ENCODE results near the gene RBPJL. TPM values are rescaled to one million over a fixed set of nuclear protein-coding genes. Genes with fewer than 3 reads are reported as not detected.
A peak's percentile ranks its signal among the peaks of the same experiment; 100 is the strongest.

RBPJL gene
- total and polyA plus RNA-seq, 2 experiments from 2014 or later, result not detected

DNA sequence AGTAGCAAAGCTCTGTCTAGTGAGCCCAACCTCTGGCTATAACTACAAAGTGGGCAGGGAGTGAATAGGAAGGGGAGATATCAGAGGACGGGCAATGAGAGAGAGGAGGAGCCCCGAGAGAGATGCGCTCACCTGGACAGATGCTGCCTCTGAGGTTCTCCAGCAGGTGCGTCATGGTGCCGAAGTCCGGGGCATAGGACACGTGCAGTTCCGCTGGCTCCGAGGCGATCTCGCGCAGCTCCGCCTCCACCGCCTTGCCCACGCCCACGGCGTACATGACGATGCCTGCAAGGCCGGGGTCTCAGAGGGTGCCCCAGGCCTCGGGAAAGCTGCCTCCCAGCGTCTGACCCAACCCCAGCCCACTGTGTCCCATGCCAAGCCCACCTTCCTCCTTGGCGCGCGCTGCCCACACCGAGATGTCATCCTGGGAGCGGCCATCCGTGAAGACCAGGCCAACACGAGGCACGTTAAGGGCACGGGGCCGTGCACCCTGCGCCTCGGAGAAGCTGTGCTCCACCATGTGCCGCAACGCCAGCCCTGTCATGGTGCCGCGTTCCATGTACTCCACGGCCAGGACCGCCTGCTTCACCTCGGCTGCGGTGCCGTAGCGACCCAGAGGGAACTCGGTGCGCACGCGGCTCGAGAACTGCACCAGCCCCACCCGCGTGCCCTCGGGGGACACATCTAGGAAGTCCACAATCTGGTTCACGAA, 8.7 kb upstream of the RBPJL start:
- Histone ChIP-seq H3K27me3 (peaks cover 4% of the 10 kb centered on the region), H4K20me1 (ENCODE audit: insufficient read depth, poor library complexity, severe bottlenecking) (no peaks in the 10 kb centered on the region), H2AFZ (no peak overlapping the region), H3K79me2 (no peaks in the 10 kb centered on the region), H3K4me3 (no peak overlapping the region), H3K9me2 (replicated peaks; ENCODE audit: insufficient read depth) (no peaks in the 10 kb centered on the region), H3K27ac (no peak overlapping the region), H3K36me3 (replicated peaks; ENCODE audit: insufficient read depth, low read depth) (no peaks in the 10 kb centered on the region), H3K4me1 (ENCODE audit: insufficient read depth) (no peaks in the 10 kb centered on the region), H3K9me3 (ENCODE audit: low read depth) (no peaks in the 10 kb centered on the region), H3K4me2 (no peak overlapping the region)
- TF ChIP-seq EZH2 (IDR thresholded peaks at IDR 0.05; ENCODE audit: borderline replicate concordance) (no peak), EZH2phosphoT487 (IDR thresholded peaks at IDR 0.05; ENCODE audit: low read depth, severe bottlenecking, unreplicated experiment) (no peak)
- TF ChIP-seq, protein P1, sequence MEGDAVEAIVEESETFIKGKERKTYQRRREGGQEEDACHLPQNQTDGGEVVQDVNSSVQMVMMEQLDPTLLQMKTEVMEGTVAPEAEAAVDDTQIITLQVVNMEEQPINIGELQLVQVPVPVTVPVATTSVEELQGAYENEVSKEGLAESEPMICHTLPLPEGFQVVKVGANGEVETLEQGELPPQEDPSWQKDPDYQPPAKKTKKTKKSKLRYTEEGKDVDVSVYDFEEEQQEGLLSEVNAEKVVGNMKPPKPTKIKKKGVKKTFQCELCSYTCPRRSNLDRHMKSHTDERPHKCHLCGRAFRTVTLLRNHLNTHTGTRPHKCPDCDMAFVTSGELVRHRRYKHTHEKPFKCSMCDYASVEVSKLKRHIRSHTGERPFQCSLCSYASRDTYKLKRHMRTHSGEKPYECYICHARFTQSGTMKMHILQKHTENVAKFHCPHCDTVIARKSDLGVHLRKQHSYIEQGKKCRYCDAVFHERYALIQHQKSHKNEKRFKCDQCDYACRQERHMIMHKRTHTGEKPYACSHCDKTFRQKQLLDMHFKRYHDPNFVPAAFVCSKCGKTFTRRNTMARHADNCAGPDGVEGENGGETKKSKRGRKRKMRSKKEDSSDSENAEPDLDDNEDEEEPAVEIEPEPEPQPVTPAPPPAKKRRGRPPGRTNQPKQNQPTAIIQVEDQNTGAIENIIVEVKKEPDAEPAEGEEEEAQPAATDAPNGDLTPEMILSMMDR (IDR thresholded peaks at IDR 0.05; ENCODE audit: poor library complexity), result no peak
- 96% methylated on average over 39 of the region's 52 CpGs for WGBS (ENCODE audit: low lambda C conversion rate, missing lambda C conversion rate)
- DNase-seq (ENCODE audit: low spot score), result no peak

DNA sequence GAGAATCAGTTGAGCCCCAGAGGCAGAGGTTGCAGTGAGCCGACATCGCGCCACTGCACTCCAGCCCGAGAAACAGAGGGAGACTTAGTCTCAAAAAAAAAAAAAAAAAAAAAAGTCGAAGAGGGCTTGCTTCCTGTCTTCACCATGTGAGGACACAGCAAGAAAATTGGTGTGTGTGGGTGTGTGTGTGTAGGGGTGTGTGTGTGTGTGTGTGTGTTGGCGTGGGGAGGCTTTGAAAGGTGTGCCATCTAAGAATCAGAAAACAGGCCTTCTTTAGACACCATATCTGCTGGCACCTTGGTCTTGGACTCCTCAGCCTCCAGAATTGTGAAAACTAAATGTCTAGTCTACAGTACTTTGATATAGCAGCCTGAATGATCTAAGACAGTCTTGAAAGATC, 6.9 kb upstream of the RBPJL start:
- Histone ChIP-seq H3K27me3 (no peaks in the 10 kb centered on the region), H3K27ac (no peak overlapping the region), H3K4me3 (no peak overlapping the region), H4K20me1 (ENCODE audit: insufficient read depth, poor library complexity, severe bottlenecking) (no peaks in the 10 kb centered on the region), H3K9me3 (ENCODE audit: low read depth) (no peaks in the 10 kb centered on the region), H3K36me3 (replicated peaks; ENCODE audit: insufficient read depth, low read depth) (no peaks in the 10 kb centered on the region), H2AFZ (no peak overlapping the region), H3K4me2 (no peak overlapping the region), H3K9me2 (replicated peaks; ENCODE audit: insufficient read depth) (no peaks in the 10 kb centered on the region), H3K79me2 (no peaks in the 10 kb centered on the region), H3K4me1 (ENCODE audit: insufficient read depth) (no peaks in the 10 kb centered on the region)
- TF ChIP-seq EZH2 (IDR thresholded peaks at IDR 0.05; ENCODE audit: borderline replicate concordance) (no peak), EZH2phosphoT487 (IDR thresholded peaks at IDR 0.05; ENCODE audit: low read depth, severe bottlenecking, unreplicated experiment) (no peak)
- TF ChIP-seq, protein P1 (IDR thresholded peaks at IDR 0.05; ENCODE audit: poor library complexity), result no peak
- DNase-seq (ENCODE audit: low spot score), result no peak
- 95% methylated on average over 6 of the region's 6 CpGs for WGBS (ENCODE audit: low lambda C conversion rate, missing lambda C conversion rate)

DNA sequence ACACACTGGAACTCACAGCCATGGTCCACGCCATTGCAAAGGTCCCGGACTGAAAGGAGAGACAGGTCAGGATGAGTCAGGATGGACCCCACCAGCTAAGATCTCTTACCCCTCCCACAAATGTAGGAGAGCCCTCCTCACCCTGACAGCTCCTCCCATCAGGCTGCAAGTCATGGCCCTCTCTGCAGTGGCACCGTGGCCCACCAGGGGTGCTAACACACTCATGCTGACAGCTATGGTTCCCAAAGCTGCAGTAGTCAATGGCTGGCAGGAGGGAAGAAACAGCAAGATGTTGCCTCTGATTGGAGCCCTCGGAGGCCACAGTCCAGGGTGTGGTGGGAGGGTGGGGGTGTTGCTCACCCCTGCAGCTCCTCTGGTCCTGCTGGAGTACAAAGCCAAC, 5.7 kb upstream of the RBPJL start:
- Histone ChIP-seq H3K36me3 (replicated peaks; ENCODE audit: insufficient read depth, low read depth) (no peaks in the 10 kb centered on the region), H3K27ac (no peak overlapping the region), H2AFZ (no peak overlapping the region), H3K4me1 (ENCODE audit: insufficient read depth) (no peaks in the 10 kb centered on the region), H3K9me3 (ENCODE audit: low read depth) (no peaks in the 10 kb centered on the region), H3K4me2 (no peak overlapping the region), H3K9me2 (replicated peaks; ENCODE audit: insufficient read depth) (no peaks in the 10 kb centered on the region), H3K27me3 (no peaks in the 10 kb centered on the region), H3K4me3 (no peak overlapping the region), H4K20me1 (ENCODE audit: insufficient read depth, poor library complexity, severe bottlenecking) (no peaks in the 10 kb centered on the region), H3K79me2 (no peaks in the 10 kb centered on the region)
- no peak for DNase-seq (ENCODE audit: low spot score)
- TF ChIP-seq EZH2 (IDR thresholded peaks at IDR 0.05; ENCODE audit: borderline replicate concordance), result no peak
- TF ChIP-seq, protein P1 (IDR thresholded peaks at IDR 0.05; ENCODE audit: poor library complexity), result peak; percentile 20
- 39% methylated on average over 4 of the region's 4 CpGs for WGBS (ENCODE audit: low lambda C conversion rate, missing lambda C conversion rate)
